Mammary epithelial cell (primary cell): ENCODE measurements around the gene KDM7A.

Source experiments
- CTCF ChIP-seq, 2 donors: IDR thresholded peaks in 1 of 2; conservative IDR thresholded peaks in 1 of 2; 2 replicates each; pipeline ENCODE4 v1.5.1; 2011 to 2012; ENCODE audit warnings: inconsistent platforms in 2 of 2, low read length in 2 of 2, mild to moderate bottlenecking in 2 of 2, control low read depth in 1 of 2, low read depth in 1 of 2; ENCODE audit not compliant: insufficient read depth in 1 of 2; ENCODE audit errors: extremely low read depth in 1 of 2
- EZH2 ChIP-seq: IDR thresholded peaks from 2 replicates; pipeline ENCODE4 v1.6.1; 2012; ENCODE audit warnings: low read length, inconsistent platforms, borderline replicate concordance

- TF ChIP-seq CTCF (conservative IDR thresholded peaks at IDR 0.05 in 1 of 2, IDR thresholded peaks at IDR 0.05 in 1 of 2; ENCODE audit: extremely low read depth in 1 of 2, insufficient read depth in 1 of 2, low read depth in 1 of 2, low read length in 2 of 2) (no peak), EZH2 (no peak)
Observed at GRCh38 chr7:140039066-140039465, 137.7 kb downstream of the KDM7A start.
